D721Med (cell line): ENCODE measurements around the gene ENTPD1.

Experiments
- DNase-seq: peaks from one replicate; pipeline ENCODE4 v3.0.0; 2011; ENCODE audit warnings: low spot score; ENCODE audit not compliant: insufficient read length
- FAIRE-seq: peaks from 2 replicates; lab custom pipeline; 2011; peaks lifted over from hg19 to GRCh38; lab: Jason Lieb, UNC
- TF ChIP-seq, protein P1 (sequence below): IDR thresholded peaks from 2 replicates; pipeline ENCODE4 v1.5.1; 2012; ENCODE audit warnings: mild to moderate bottlenecking, control low read depth; ENCODE audit not compliant: insufficient read depth; ENCODE audit errors: missing control alignments

ENTPD1 gene

DNA sequence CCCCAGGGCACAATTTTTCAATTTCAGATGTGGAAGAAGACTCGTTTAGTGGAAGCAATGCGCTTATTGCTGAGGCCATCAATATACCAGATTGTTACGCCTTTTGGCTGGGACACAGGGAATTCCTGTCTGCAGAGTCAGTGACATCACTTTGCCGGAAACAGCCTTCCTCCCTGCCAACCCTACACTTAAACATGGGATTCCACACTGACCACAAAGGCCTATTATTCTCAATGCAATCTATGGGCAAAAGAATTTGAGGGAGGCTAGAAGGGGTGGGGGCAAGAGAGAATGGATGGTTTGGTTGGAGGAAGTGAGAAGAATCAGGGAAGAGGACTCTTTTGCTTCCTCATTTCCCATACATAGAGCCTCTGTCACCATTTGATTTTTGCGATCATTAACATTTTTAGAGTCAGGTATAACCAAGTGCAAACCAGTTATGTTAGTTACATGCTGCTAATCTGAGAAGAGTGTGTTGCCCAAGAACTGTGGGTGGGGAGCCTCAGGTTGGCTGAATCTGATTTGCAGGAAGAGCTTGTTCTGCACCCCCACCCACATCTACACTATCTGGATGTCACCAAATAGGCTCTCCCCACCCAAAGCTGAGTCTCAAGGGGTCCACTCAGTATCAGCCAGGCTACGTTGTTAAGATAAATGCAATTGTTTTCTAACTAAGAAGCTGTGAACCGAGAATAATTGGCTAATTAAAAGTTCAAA, 58.2 kb downstream of the ENTPD1 start:
- FAIRE-seq (no peak), DNase-seq (no peak)
- TF ChIP-seq, protein P1, sequence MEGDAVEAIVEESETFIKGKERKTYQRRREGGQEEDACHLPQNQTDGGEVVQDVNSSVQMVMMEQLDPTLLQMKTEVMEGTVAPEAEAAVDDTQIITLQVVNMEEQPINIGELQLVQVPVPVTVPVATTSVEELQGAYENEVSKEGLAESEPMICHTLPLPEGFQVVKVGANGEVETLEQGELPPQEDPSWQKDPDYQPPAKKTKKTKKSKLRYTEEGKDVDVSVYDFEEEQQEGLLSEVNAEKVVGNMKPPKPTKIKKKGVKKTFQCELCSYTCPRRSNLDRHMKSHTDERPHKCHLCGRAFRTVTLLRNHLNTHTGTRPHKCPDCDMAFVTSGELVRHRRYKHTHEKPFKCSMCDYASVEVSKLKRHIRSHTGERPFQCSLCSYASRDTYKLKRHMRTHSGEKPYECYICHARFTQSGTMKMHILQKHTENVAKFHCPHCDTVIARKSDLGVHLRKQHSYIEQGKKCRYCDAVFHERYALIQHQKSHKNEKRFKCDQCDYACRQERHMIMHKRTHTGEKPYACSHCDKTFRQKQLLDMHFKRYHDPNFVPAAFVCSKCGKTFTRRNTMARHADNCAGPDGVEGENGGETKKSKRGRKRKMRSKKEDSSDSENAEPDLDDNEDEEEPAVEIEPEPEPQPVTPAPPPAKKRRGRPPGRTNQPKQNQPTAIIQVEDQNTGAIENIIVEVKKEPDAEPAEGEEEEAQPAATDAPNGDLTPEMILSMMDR: no peak

DNA sequence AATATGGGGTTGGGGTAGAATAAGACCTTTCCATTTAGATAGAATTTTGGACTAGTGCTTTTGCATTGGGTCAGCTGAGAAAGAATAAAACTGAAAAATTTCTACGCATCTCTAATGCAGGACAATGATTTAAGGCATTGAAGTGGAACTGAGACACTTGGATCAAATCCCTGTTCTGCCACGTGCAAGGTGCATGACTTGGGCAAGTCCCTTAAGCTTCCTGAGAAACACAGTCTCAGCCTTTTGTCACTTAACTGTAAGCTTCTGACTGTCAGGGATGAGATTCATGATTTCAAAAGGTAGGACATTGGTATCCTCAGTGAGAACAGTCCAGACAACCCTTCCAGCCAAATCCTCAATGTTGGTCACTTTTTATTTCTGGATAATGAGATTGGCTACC, 59.2 kb downstream of the ENTPD1 start:
- FAIRE-seq (no peak), DNase-seq (no peak)
- TF ChIP-seq, protein P1: no peak

DNA sequence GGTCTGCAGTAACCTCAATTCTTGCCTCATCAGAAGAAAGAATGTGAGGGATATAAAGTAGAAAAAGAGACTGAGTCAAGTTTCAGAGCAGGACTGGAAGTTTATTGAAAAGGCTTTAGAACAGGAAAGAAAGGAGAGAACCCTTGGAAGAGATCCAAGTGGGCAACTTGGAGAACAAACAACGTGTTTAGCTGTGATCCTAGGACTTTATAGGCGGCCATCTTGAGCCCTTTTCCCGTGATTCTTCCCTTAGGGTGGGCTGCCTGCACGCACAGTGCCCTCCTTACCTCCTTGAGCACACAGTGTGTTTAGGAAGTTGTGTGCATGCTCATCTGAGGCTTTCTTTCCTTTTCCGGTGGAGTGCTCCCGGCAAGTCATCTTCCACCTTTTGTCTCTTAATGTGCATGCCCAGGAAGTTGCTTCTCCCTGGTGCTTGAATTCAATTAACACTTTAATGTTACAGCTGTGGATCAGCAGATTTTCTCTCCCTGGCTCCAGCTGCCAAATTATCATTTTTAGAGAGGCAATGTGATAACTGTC, 59.8 kb downstream of the ENTPD1 start:
- FAIRE-seq: no peak
- DNase-seq: no peak
- TF ChIP-seq, protein P1: no peak

DNA sequence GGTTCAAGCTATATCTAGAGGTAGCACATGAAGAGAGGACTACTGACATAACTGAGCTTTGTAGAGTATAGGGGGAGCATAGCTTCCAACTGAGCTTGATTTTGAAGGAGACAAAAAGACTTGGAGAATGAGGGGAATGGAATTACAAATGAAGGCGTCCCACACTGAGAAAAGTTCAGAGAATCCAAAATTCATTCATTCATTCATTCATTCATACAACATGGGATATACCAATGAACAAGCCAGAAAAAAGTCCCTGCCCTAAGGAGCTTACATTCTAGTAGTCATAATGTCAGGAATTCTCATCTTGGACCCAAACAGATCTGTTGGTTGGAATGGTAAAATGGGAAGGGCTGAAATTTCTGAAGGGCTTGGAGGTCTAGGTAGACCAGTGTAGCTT, 62.0 kb downstream of the ENTPD1 start:
- DNase-seq (no peak), FAIRE-seq (no peak)
- TF ChIP-seq, protein P1: no peak

DNA sequence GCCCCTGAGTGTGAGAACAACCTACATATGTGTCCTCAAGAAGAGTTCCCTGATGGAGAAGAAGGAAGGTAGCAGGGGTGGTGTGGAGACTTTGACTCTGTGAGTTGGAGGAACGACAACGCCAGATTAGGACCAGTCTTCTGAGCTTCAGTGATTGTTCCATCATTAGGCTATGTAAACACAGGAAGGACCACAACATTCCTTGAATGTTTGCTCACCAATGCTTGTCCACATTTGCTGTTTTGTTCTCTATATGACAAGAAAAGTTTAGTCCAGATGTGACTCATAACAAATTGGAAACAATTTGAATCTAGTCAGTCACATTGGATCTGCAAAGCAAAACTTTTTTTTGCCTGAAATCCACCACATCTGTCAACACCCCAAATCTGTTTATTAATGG, 62.7 kb downstream of the ENTPD1 start:
- DNase-seq (no peak), FAIRE-seq (no peak)
- TF ChIP-seq, protein P1: no peak

DNA sequence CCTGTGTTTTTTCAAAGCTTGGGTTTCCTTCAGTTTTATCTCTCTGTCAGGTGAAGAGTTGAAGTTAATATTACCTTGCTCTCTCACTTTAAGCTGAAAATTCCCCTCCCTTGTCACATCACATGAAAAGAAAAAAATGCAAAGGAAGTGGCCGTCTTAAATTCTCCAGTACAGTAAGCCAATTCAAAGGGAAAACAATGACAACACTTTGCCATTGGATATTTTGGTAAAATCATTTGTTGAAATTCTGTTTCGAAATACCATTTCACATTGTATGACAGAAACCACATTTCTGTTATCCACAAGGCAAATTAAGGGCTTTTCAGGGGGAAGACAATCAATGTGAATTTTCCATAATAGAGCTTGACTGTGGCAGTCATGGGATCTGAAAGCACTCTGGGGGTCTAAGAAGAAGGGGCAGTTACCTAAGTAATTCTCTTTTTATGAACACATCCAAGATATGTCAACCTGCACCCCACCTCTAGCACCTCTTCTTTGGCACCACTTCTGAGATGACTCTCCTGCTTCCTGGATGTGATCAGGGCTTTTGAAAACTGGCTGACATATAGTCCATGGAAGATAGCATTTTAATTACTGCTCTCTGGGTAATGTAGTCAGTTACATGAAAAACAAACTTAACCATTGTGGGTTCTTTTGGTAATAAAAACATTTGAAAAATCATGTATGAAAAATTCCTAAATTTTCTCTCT, 63.8 kb downstream of the ENTPD1 start:
- FAIRE-seq (no peak), DNase-seq (no peak)
- TF ChIP-seq, protein P1: no peak

DNA sequence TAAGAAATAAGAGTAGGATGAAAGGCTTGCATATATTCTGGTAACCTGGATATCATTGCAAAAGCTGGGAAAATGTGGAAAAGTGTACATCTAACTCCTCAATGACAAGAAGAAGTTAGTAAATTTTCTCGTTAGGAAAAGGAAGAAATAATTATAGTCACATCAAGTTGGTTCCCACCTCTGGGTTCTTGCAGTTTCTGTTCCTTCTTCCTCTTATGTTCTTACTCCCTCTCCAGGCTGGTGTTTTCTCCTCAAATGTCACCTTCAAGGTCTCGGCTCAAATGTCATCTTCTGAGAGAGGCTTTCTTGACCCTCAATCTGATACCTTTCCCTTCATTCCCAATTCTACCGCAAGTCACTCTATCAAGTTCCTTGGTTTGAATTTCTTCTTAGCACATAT, 64.4 kb downstream of the ENTPD1 start:
- FAIRE-seq (no peak), DNase-seq (no peak)
- TF ChIP-seq, protein P1: no peak
